K562 (cell line): Measurements from ENCODE around the gene HOMEZ. TPM values are rescaled to one million over a fixed set of nuclear protein-coding genes. Genes with fewer than 3 reads are reported as not detected.
A peak's percentile ranks its signal among the peaks of the same experiment; 100 is the strongest.

Experiments used
- ARNT ChIP-seq, 2 experiments: fragments of 450-650 bp; IDR thresholded peaks; 2 replicates each; pipeline ENCODE4 v1.6.1; 2016; ENCODE audit warnings: mild to moderate bottlenecking in 1 of 2
- BRD4 ChIP-seq: fragments of 200-600 bp; sonication (generic); IDR thresholded peaks from 2 replicates; pipeline ENCODE4 v1.6.1; 2017; ENCODE audit warnings: inconsistent platforms
- BRD9 ChIP-seq: fragments of 450-650 bp; IDR thresholded peaks from 2 replicates; pipeline ENCODE4 v1.6.1; 2018; ENCODE audit warnings: low read depth; ENCODE audit not compliant: partially characterized antibody
- CBX3 ChIP-seq, 2 experiments: IDR thresholded peaks; 1 replicate in 1 of 2; 2 replicates in 1 of 2; pipeline ENCODE4 v1.6.1; 2012; ENCODE audit warnings: inconsistent platforms in 2 of 2, low read length in 2 of 2, borderline replicate concordance in 1 of 2, control low read depth in 1 of 2
- CHD1 ChIP-seq: fragments of 200-600 bp; sonication (generic); IDR thresholded peaks from one replicate; pipeline ENCODE4 v1.6.1; 2012; ENCODE audit warnings: mild to moderate bottlenecking, moderate library complexity, low read length, inconsistent platforms
- CREB1 ChIP-seq, 2 experiments: sonication (generic) in 1 of 2; formaldehyde crosslinking in 1 of 2; IDR thresholded peaks; 2 replicates each; pipeline versions ENCODE4 v1.6.1 to v1.8.0; 2012 to 2022; ENCODE audit warnings: inconsistent platforms in 1 of 2, mild to moderate bottlenecking in 1 of 2, missing genetic modification reagents in 1 of 2, moderate library complexity in 1 of 2
- CXXC5 ChIP-seq: fragments of 250-450 bp; sonication (Bioruptor Pico); IDR thresholded peaks from 2 replicates; pipeline ENCODE4 v1.8.0; 2022; ENCODE audit warnings: inconsistent platforms, mild to moderate bottlenecking, moderate library complexity
- EHMT2 ChIP-seq: fragments of 450-650 bp; IDR thresholded peaks from 2 replicates; pipeline ENCODE4 v1.6.1; 2018; ENCODE audit warnings: antibody characterized with exemption
- ELF2 ChIP-seq: fragments of 250-450 bp; sonication (Bioruptor Pico); IDR thresholded peaks from 2 replicates; pipeline ENCODE4 v1.5.0; 2021; ENCODE audit warnings: mild to moderate bottlenecking
- ELF4 ChIP-seq: fragments of 450-650 bp; formaldehyde crosslinking; IDR thresholded peaks from 2 replicates; pipeline ENCODE4 v1.4.0; 2022; ENCODE audit warnings: missing genetic modification characterization
- KAT7 ChIP-seq: sonication (generic); formaldehyde crosslinking; IDR thresholded peaks from 2 replicates; pipeline ENCODE4 v1.8.0; 2022; ENCODE audit warnings: missing genetic modification reagents, mild to moderate bottlenecking, borderline replicate concordance
- KDM5B ChIP-seq: fragments of 200-600 bp; sonication (generic); IDR thresholded peaks from 2 replicates; pipeline ENCODE4 v1.6.1; 2012; ENCODE audit warnings: low read depth, mild to moderate bottlenecking, moderate library complexity, low read length, control low read depth, inconsistent platforms; ENCODE audit not compliant: insufficient replicate concordance
- MEF2D ChIP-seq: conservative IDR thresholded peaks from 2 replicates; pipeline ENCODE4 v1.6.1; 2016; ENCODE audit warnings: low read depth, missing genetic modification characterization, missing compliant biosample characterization
- NR4A1 ChIP-seq, 2 experiments: fragments of 250-450 bp in 1 of 2; fragments of 450-650 bp in 1 of 2; sonication (Bioruptor Pico) in 1 of 2; IDR thresholded peaks; 2 replicates each; pipeline versions ENCODE4 v1.4.0 to v1.6.1; 2016 to 2020; ENCODE audit warnings: mild to moderate bottlenecking in 2 of 2, missing compliant biosample characterization in 1 of 2, missing genetic modification characterization in 1 of 2, moderate library complexity in 1 of 2
- RFX1 ChIP-seq: fragments of 450-650 bp; IDR thresholded peaks from 2 replicates; pipeline ENCODE4 v1.6.1; 2016; ENCODE audit warnings: mild to moderate bottlenecking, moderate library complexity
- SMARCA4 ChIP-seq: fragments of 450-650 bp; IDR thresholded peaks from 2 replicates; pipeline ENCODE4 v1.6.1; 2016
- SNIP1 ChIP-seq: fragments of 450-650 bp; IDR thresholded peaks from 2 replicates; pipeline ENCODE4 v1.7.1; 2017; ENCODE audit warnings: low read depth, mild to moderate bottlenecking
- STAT5B ChIP-seq: fragments of 250-450 bp; sonication (Bioruptor Pico); IDR thresholded peaks from 2 replicates; pipeline ENCODE4 v1.8.0; 2021; ENCODE audit warnings: mild to moderate bottlenecking, inconsistent platforms
- TAL1 ChIP-seq: fragments of 450-650 bp; IDR thresholded peaks from 2 replicates; pipeline ENCODE4 v1.6.1; 2016; ENCODE audit warnings: mild to moderate bottlenecking
- ZNF184 ChIP-seq: sonication (generic); formaldehyde crosslinking; IDR thresholded peaks from 2 replicates; pipeline ENCODE4 v1.5.0; 2020; ENCODE audit warnings: missing genetic modification reagents
- ZNF3 ChIP-seq: fragments of 250-450 bp; sonication (Bioruptor Pico); IDR thresholded peaks from 2 replicates; pipeline ENCODE4 v1.5.0; 2021; ENCODE audit warnings: mild to moderate bottlenecking, moderate library complexity
- ZNF408 ChIP-seq: fragments of 250-450 bp; sonication (Bioruptor Pico); IDR thresholded peaks from 2 replicates; pipeline ENCODE4 v1.4.0; 2020; ENCODE audit warnings: low read depth, mild to moderate bottlenecking, moderate library complexity
- polyA plus RNA-seq, 8 experiments: library from polyadenylated mRNA; depleted of rRNA in 4 of 8; stranded (reverse) in 5 of 8; unstranded in 3 of 8; fragments of >200 nt; fragmentation: Nextera tagmentation in 2 of 8; fragmentation: Illumina TruSeq in 1 of 8; extraction: Ambion mirVana in 2 of 8; extraction: Trizol in 1 of 8; gene quantifications; 2 replicates each; pipeline versions ENCODE4 v1.2.1 to v1.2.3, GENCODE V29; 2011 to 2014; ENCODE audit warnings: inconsistent platforms in 1 of 8, missing spikeins in 1 of 8
- total RNA-seq, 7 experiments: library from RNA; depleted of rRNA in 6 of 7; stranded (reverse); fragments of >200 nt in 6 of 7; fragmentation: Illumina TruSeq in 2 of 7; extraction: Trizol in 2 of 7; gene quantifications; 2 replicates each; pipeline versions ENCODE4 v1.2.1 to v1.2.3, GENCODE V29; 2011 to 2021; ENCODE audit warnings: low replicate concordance in 1 of 7
- TF ChIP-seq, protein P1 (sequence below): sonication (generic); formaldehyde crosslinking; IDR thresholded peaks from 2 replicates; pipeline ENCODE4 v1.8.0; 2022; ENCODE audit warnings: missing genetic modification reagents, mild to moderate bottlenecking, moderate library complexity, borderline replicate concordance
- TF ChIP-seq, protein P2 (sequence below): sonication (generic); formaldehyde crosslinking; IDR thresholded peaks from 2 replicates; pipeline ENCODE4 v1.9.0; 2022; ENCODE audit warnings: mild to moderate bottlenecking, missing genetic modification reagents
- TF ChIP-seq, protein P3 (sequence below), 2 experiments: fragments of 200-800 bp in 1 of 2; sonication (Bioruptor generic) in 1 of 2; sonication (generic) in 1 of 2; formaldehyde crosslinking in 1 of 2; IDR thresholded peaks in 1 of 2; conservative IDR thresholded peaks in 1 of 2; 2 replicates each; pipeline versions ENCODE4 v1.5.0 to v1.6.1; 2016 to 2020; ENCODE audit warnings: missing compliant biosample characterization in 1 of 2, missing genetic modification characterization in 1 of 2, missing genetic modification reagents in 1 of 2

The HOMEZ gene
- total and polyA plus RNA-seq, 9 of the 15 experiments (the other 6 are each of a cell fraction or from before 2014, with no cell fraction given), result 3.0 to 30.2 (median 16.9) TPM

DNA sequence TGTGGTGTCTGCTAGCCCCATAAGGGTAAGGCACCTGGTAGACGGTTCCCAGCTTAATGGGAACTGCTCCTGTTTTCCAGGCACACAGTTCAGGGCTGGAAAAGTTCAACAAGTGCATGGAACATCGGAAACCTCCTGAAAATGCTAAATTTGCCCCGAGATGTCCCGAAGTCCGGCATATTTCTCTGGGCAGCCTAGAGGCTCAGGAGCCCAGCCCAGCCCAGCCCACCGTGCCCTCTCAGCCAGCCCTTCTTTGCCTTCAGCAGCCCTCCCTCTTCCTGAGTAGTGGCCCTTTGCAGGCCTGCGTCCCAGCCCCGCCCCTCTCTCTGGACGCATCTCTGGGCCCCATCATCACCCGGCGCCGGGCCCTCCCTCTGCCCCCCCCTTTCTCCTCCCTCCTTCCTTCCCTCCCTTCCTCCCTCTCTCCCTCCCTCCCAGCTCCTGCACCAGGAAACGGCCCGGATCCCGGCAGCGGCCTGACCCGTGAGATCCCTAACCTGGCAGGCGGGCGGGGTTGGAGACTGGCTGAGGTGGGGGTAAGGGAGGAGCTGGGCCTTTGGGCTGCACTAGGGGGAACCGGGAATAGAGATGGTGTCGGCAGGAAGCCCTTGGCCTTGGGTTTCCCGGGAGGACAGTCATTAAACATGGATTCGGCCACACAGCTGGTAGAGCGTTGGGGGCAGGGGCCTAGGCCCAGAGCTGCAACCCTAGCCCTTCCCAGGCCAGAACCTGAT is 20.6 kb upstream of the HOMEZ start, which contains the start of gene BCL2L2 (continued):
- TF ChIP-seq, protein P1, sequence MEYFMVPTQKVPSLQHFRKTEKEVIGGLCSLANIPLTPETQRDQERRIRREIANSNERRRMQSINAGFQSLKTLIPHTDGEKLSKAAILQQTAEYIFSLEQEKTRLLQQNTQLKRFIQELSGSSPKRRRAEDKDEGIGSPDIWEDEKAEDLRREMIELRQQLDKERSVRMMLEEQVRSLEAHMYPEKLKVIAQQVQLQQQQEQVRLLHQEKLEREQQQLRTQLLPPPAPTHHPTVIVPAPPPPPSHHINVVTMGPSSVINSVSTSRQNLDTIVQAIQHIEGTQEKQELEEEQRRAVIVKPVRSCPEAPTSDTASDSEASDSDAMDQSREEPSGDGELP, result peak; percentile 90; the same call in 1 of the 2 replicates
- TF ChIP-seq KDM5B (peak; percentile 90), BRD9 (no peak), MEF2D (no peak), ZNF3 (CRISPR knock-in tag) (0 out of 2 replicates have a peak, but pooled peaks have one; percentile 34), CREB1 (IDR thresholded peaks at IDR 0.05) (peak; percentile 98), CREB1 (CRISPR knock-in tag; IDR thresholded peaks at IDR 0.05) (peak; percentile 99), ARNT (IDR thresholded peaks at IDR 0.05) (peak in 1 of 2 experiments; percentile 35; a peak in 1 of 4 replicates), ELF2 (CRISPR knock-in tag) (peak; percentile 84), KAT7 (CRISPR knock-in tag) (peak; percentile 66; the same call in 1 of the 2 replicates), TAL1 (no peak; the same call in 1 of the 2 replicates), CBX3 (IDR thresholded peaks at IDR 0.05; ENCODE audit: borderline replicate concordance in 1 of 2, low read length in 2 of 2) (no peak; a peak in 1 of 3 replicates), ZNF184 (CRISPR knock-in tag) (no peak), ELF4 (CRISPR knock-in tag) (0 out of 2 replicates have a peak, but pooled peaks have one; percentile 60), EHMT2 (no peak), NR4A1 (CRISPR knock-in tag; IDR thresholded peaks at IDR 0.05) (no peak), NR4A1 (tag; IDR thresholded peaks at IDR 0.05) (0 out of 2 replicates have a peak, but pooled peaks have one; percentile 41), SMARCA4 (no peak), ZNF408 (CRISPR knock-in tag) (no peak), BRD4 (0 out of 2 replicates have a peak, but pooled peaks have one; percentile 31), CHD1 (no peak), RFX1 (no peak), CXXC5 (CRISPR knock-in tag) (peak; percentile 82), STAT5B (CRISPR knock-in tag) (no peak), SNIP1 (no peak)
- TF ChIP-seq, protein P2, sequence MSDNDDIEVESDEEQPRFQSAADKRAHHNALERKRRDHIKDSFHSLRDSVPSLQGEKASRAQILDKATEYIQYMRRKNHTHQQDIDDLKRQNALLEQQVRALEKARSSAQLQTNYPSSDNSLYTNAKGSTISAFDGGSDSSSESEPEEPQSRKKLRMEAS (CRISPR knock-in tag), result peak; percentile 57; the same call in 1 of the 2 replicates
- TF ChIP-seq, protein P3, sequence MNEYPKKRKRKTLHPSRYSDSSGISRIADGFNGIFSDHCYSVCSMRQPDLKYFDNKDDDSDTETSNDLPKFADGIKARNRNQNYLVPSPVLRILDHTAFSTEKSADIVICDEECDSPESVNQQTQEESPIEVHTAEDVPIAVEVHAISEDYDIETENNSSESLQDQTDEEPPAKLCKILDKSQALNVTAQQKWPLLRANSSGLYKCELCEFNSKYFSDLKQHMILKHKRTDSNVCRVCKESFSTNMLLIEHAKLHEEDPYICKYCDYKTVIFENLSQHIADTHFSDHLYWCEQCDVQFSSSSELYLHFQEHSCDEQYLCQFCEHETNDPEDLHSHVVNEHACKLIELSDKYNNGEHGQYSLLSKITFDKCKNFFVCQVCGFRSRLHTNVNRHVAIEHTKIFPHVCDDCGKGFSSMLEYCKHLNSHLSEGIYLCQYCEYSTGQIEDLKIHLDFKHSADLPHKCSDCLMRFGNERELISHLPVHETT (CRISPR knock-in tag; conservative IDR thresholded peaks at IDR 0.05 in 1 of 2, IDR thresholded peaks at IDR 0.05 in 1 of 2), result peak in 1 of 2 experiments; percentile 85; a peak in 2 of 4 replicates
